GM19468 (cell line): ENCODE data around the gene POLR1G.

Experiments
- ATAC-seq: cut with Tn5 transposase; IDR thresholded peaks from one replicate; pipeline ENCODE4 v1.9.1; 2021; ENCODE audit warnings: mild to moderate bottlenecking, moderate library complexity, moderate number of reproducible peaks; ENCODE audit not compliant: unreplicated experiment; ENCODE audit errors: extremely low read depth

Gene POLR1G

GRCh38 chr19:45406226-45407090 is at the start of gene POLR1G:
Gene POLR1G (plus strand): TSS chr19:45406644. CDS start chr19:45406697, 53 bp downstream.
- no peak for ATAC-seq

DNA sequence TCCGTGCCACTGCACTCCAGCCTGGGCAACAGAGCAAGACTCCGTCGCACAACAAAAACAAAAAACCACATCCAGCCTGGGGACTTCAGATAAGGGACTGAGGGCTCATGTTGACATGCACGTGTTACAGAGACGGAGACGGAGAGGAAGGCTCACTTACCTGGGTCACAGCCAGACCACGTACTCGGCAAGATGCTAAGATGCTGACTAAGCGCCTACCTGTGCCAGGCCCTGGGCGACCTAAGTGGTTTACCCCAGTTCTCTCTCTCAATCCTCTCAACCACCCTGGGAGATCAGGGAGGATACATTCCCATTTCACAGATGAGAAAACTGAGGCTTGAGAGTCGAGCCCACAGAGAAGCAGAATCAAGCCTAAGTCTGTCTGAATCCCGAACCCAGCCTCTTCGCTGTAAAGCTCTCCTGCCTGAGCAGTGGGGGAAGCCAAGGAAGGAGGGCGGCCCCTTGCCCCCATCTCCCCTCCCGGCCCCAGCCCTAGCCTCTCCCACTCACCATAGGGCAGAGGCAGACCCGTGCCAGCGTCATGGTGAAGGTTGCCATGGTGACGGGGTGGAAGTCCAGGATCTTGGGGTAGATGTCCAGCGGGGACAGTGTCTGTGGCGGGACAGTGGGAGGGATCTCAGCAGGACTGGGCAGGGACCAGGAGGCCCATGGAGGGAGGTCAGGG is 49.5 kb upstream of the POLR1G start:
- no peak for ATAC-seq

GRCh38 chr19:45357445-45357783 is 49.0 kb upstream of the POLR1G start:
- no peak for ATAC-seq

GRCh38 chr19:45358213-45358792 is 48.1 kb upstream of the POLR1G start:
- ATAC-seq = no peak

GRCh38 chr19:45361608-45362007 is 44.8 kb upstream of the POLR1G start:
- ATAC-seq = no peak

- ATAC-seq = no peak
These were observed 44.2 kb upstream of the POLR1G start for GRCh38 chr19:45362291-45362690.

DNA sequence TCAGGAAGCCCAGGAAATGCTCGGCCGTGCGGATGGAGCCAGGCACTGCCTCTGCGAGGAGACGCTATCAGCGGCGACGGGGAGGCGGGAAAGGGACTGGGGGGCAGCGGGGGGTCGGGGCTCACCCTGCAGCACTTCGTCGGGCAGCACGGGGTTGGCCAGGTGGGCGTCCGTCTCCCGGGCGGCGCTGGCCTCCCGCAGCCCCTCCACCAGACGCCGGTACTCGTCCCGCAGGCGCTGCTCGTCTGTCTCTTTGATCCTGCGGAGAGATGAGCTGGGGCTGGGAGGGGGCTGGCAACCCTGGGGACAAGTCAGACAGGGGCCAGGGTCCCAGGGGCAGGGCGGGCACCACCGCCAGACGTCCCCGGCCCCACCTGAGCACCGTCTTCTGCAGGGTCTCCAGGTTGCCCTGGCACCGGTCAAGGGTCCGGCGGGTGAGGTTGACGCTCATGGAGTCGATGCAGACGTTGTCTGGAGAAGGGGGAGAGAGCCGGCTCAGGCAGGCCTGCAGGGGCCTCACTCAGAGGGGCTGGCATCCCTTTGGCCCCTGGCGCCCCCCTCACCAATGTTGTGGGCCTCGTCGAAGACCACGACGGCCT is 42.5 kb upstream of the POLR1G start:
- ATAC-seq = no peak

DNA sequence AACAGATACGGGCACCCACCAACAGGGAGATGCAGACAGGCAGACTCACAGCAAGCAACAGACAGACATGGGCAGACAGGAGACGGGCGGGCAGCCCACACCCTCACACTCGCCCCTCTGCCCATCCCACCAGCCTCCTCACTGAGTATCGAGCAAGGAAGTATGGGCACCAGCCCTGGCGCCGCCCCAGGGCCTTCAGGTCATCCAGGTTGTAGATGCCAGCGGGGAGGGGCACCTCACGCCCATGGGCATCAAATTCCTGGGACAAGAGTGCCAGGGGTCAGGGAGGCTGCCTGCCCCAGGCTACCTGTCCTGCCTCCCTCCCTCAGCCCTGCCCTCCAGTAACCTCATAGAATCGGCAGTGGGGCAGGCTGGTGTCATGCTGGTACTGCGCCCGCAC is 41.7 kb upstream of the POLR1G start:
- no peak for ATAC-seq

DNA sequence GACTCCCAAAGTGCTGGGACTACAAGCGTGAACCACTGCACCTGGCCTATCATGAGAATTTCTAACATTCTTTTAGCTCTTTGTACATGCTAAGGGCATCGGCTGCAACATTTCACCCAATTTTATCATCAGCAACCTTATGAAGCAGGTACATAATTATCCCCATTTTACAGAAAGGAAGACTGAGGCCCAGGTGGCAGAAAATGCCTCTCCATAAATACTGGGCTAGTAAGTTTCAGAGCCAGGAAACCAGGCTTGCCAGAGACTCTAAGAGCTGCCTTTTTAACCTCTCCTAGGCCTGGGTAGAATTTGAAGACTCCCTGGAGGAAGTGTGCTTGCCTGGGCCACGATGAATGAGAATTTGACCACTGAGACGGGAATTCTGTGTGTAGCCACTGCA is 38.3 kb upstream of the POLR1G start:
- ATAC-seq = no peak

GRCh38 chr19:45368737-45369340 is 37.6 kb upstream of the POLR1G start:
- ATAC-seq = no peak

- peak; percentile 95 for ATAC-seq
These were observed 35.8 kb upstream of the POLR1G start, which contains the start of gene ERCC2 for GRCh38 chr19:45370410-45371204. Gene ERCC2 (minus strand): TSS chr19:45370573. CDS start chr19:45370540, 33 bp downstream.

GRCh38 chr19:45376045-45376724 is 30.3 kb upstream of the POLR1G start:
- no peak for ATAC-seq

- no peak for ATAC-seq
These were observed 26.3 kb upstream of the POLR1G start for GRCh38 chr19:45380107-45380506.

GRCh38 chr19:45382426-45382825 is 24.0 kb upstream of the POLR1G start:
- no peak for ATAC-seq

DNA sequence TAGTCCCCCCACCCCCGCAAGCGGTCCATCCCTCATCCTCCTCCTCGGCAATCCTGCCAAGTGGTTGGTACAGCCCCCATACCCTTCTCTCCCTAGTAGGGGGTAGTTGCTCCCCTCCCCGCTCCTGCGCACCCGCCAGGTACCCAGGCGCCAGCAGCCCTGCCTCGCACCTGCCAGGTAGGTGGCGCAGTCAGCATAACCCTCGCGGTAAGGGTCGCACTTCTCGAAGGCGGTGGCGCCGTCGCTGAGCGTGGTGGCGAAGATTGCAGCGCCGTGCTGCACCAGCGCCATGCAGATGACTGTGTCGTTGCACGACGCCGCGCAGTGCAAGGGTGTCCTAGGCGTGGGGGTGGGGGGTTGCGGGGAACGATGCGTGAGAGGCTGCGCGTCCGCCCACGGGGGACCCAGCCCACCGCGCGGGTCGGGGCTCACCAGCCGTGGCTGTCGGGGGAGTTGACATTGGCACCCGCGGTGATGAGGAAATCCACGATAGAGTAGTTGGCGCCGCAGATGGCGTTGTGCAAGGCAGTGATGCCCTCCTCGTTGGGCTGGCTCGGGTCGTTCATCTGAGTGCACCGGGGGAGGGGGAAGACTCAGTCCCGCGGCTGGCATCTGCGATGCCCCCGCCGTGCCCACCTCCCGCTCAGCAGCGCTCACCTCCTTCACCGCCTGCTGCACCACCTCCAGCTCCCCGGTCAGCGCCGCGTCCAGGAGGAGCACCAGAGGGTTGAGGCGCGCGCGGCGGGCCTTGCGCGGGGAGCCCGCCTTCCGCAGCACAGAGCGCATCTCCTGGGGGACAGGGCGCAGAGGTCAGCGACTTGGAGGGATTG is 20.8 kb upstream of the POLR1G start:
- no peak for ATAC-seq

- no peak for ATAC-seq
These were observed 15.1 kb upstream of the POLR1G start for GRCh38 chr19:45391346-45391745.

- no peak for ATAC-seq
These were observed 14.4 kb upstream of the POLR1G start for GRCh38 chr19:45391871-45392665.
